ENCODE results near the gene PIAS1. TPM values are rescaled to one million over a fixed set of nuclear protein-coding genes. Genes with fewer than 3 reads are reported as not detected.

Gene PIAS1
- total RNA-seq, 6 donors from 2014 or later = 44.7 to 114 (median 64.3) TPM

DNA sequence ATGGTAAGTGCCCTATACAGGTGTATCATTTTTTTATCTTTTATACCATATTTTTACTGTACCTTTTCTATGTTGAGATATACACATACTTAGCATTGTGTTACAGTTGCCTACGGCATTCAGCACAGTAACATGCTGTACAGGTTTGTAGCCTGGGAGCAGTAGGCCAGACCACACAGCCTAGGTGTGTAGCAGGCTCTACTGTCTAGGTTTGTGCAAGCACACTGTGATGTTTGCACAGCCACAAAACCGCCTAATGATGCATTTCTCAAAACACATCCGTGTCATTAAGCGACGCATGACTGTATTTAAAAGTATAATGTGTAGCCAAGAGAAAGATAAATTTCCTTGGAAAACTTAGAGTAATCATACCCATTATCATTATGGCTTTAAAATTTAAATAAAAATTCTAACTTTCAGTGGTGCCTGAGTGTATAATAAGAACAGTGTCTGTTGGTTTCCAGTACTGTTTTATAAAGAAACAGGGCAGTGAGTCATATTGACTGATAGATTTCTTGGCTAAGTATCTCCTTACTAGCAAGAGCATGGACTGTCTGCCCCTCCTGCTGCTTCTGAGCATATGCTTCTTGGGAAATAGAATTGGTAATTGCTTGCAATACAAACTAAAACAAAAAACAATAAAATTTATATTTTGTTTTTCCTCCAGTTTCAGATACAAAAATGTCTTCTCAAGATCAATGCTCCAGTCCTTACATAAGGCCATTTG lies 132.7 kb downstream of the PIAS1 start:
- no peaks in the 10 kb centered on the region for H3K27me3 ChIP-seq
- WGBS, 2 donors = 87 to 92% methylated on average over 5 of the region's 5 CpGs
- DNase-seq (no peak), ATAC-seq (ENCODE audit: low FRiP score in 2 of 2) (peak in 1 of 2 donors; percentile 87)
- H3K4me3 ChIP-seq = no peak overlapping the region
- TF ChIP-seq, protein P1, sequence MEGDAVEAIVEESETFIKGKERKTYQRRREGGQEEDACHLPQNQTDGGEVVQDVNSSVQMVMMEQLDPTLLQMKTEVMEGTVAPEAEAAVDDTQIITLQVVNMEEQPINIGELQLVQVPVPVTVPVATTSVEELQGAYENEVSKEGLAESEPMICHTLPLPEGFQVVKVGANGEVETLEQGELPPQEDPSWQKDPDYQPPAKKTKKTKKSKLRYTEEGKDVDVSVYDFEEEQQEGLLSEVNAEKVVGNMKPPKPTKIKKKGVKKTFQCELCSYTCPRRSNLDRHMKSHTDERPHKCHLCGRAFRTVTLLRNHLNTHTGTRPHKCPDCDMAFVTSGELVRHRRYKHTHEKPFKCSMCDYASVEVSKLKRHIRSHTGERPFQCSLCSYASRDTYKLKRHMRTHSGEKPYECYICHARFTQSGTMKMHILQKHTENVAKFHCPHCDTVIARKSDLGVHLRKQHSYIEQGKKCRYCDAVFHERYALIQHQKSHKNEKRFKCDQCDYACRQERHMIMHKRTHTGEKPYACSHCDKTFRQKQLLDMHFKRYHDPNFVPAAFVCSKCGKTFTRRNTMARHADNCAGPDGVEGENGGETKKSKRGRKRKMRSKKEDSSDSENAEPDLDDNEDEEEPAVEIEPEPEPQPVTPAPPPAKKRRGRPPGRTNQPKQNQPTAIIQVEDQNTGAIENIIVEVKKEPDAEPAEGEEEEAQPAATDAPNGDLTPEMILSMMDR (IDR thresholded peaks at IDR 0.05) = no peak
- H3K36me3 ChIP-seq = peaks cover 0 to 93% (median 30%) of the 10 kb centered on the region in 4 donors
- H3K4me1 ChIP-seq = peaks cover 0 to 16% (median 3%) of the 10 kb centered on the region in 4 donors
- no peaks in the 10 kb centered on the region for H3K9me3 ChIP-seq
- peak overlapping the region in 2 of 4 donors; percentile 21 to 53 for H3K27ac ChIP-seq

DNA sequence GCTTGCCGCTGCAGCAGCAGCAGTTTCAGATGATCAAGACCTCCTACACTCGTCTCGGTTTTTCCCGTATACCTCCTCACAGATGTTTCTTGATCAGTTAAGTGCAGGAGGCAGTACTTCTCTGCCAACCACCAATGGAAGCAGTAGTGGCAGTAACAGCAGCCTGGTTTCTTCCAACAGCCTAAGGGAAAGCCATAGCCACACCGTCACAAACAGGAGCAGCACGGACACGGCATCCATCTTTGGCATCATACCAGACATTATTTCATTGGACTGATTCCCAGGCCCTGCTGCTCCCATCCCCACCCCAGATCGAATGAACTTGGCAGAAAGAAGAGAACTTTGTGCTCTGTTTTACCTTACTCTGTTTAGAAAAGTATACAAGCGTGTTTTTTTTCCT lies 133.4 kb downstream of the PIAS1 start:
- Histone ChIP-seq H3K36me3 (peaks cover 0 to 93% (median 34%) of the 10 kb centered on the region in 4 donors), H3K27ac (peak overlapping the region in 3 of 4 donors; percentile 21 to 55 (median 53)), H3K9me3 (no peaks in the 10 kb centered on the region), H3K27me3 (no peaks in the 10 kb centered on the region), H3K4me1 (peaks cover 0 to 16% (median 3%) of the 10 kb centered on the region in 4 donors), H3K4me3 (no peak overlapping the region)
- 45 to 54% methylated on average over 9 of the region's 9 CpGs for WGBS, 2 donors
- DNase-seq = no peak
- peak; percentile 53 to 85 for ATAC-seq (ENCODE audit: low FRiP score in 2 of 2)
- no peak for TF ChIP-seq EP300 (IDR thresholded peaks at IDR 0.05)
- TF ChIP-seq POLR2AphosphoS5 (IDR thresholded peaks at IDR 0.05) = peak in 1 of 2 donors; percentile 25
- TF ChIP-seq POLR2A (IDR thresholded peaks at IDR 0.05) = no peak
- TF ChIP-seq, protein P1 (IDR thresholded peaks at IDR 0.05) = no peak

DNA sequence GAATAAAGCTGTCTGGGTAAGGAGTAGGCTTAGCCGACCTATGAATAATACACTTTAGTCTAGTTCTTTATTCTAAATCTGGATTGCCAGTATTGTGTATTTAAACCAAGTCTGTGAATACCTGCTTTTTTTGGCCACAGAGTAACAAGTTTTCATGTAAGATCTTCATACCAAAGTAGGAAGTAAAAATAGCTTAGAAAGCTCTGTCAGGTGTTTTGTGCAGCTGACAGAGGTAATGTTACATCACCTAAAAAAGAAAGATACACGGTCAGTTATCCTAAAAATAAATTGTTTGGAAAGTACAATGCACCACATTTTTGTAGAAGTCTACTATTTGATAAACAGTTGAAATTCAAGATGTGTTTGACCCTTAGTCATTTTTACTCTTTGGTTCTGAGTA lies 134.5 kb downstream of the PIAS1 start:
- Histone ChIP-seq H3K9me3 (no peaks in the 10 kb centered on the region), H3K36me3 (peaks cover 0 to 93% (median 35%) of the 10 kb centered on the region in 4 donors), H3K27ac (no peak overlapping the region), H3K4me1 (peaks cover 0 to 16% (median 3%) of the 10 kb centered on the region in 4 donors), H3K4me3 (no peak overlapping the region), H3K27me3 (no peaks in the 10 kb centered on the region)
- ATAC-seq (ENCODE audit: low FRiP score in 2 of 2) = no peak
- no peak for DNase-seq
- TF ChIP-seq, protein P1 (IDR thresholded peaks at IDR 0.05) = no peak
- TF ChIP-seq EP300 (IDR thresholded peaks at IDR 0.05) (no peak), POLR2AphosphoS5 (IDR thresholded peaks at IDR 0.05) (no peak), POLR2A (IDR thresholded peaks at IDR 0.05) (no peak)
- WGBS, 2 donors = 90 to 93% methylated on average over 2 of the region's 2 CpGs

DNA sequence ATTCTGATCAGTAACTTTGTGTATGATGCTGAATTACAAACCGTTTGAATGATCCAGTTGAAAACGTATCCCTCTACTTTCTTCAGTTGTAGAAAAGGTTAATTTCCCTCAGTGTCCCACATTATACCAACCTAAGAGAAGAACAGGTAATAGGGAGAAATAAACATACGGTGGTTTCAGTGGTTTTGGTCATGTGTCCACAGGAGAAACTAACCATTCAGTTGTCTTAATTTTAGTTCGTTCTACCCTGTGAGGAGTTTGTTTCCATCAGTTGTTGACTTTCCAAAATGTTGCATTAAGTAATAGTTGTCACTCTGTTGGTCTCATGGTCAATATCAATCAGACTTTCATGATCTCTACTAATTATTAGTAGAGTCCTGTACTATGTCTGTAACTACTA lies 135.9 kb downstream of the PIAS1 start:
- Histone ChIP-seq H3K4me1 (peaks cover 0 to 16% (median 3%) of the 10 kb centered on the region in 4 donors), H3K9me3 (no peaks in the 10 kb centered on the region), H3K36me3 (peaks cover 0 to 84% (median 33%) of the 10 kb centered on the region in 4 donors), H3K27ac (no peak overlapping the region), H3K4me3 (no peak overlapping the region), H3K27me3 (no peaks in the 10 kb centered on the region)
- DNase-seq = no peak
- TF ChIP-seq, protein P1 (IDR thresholded peaks at IDR 0.05) = no peak
- TF ChIP-seq EP300 (IDR thresholded peaks at IDR 0.05) (no peak), POLR2A (IDR thresholded peaks at IDR 0.05) (no peak), POLR2AphosphoS5 (IDR thresholded peaks at IDR 0.05) (no peak)
- no peak for ATAC-seq (ENCODE audit: low FRiP score in 2 of 2)
- 85 to 92% methylated on average over 4 of the region's 4 CpGs for WGBS, 2 donors

DNA sequence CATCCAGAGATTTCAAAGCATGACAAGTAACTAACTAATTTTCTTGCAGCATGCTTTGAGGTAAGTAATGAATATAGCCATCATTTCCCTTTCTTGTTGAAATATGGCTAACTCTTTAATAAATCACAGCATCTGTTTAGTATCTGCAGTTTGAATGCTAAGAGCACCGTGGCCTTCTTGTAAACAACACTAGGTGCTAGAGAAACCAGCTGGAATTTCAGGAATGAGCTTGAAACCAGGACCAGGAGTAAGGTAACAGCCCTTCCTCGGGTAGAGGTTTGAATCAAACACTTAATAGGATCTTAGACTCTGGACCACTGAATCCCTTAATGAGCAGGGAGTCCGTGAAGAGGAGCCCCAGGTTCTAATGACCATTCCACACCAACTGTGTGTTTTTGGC lies 137.4 kb downstream of the PIAS1 start:
- ATAC-seq (ENCODE audit: low FRiP score in 2 of 2) (no peak), DNase-seq (no peak)
- TF ChIP-seq, protein P1 (IDR thresholded peaks at IDR 0.05) = no peak
- TF ChIP-seq POLR2AphosphoS5 (IDR thresholded peaks at IDR 0.05) (no peak), POLR2A (IDR thresholded peaks at IDR 0.05) (no peak), EP300 (IDR thresholded peaks at IDR 0.05) (no peak)
- Histone ChIP-seq H3K36me3 (peaks cover 0 to 72% (median 27%) of the 10 kb centered on the region in 4 donors), H3K27ac (no peak overlapping the region), H3K27me3 (no peaks in the 10 kb centered on the region), H3K9me3 (no peaks in the 10 kb centered on the region), H3K4me1 (peaks cover 0 to 16% (median 3%) of the 10 kb centered on the region in 4 donors), H3K4me3 (no peak overlapping the region)
- 62% methylated on average over 3 of the region's 3 CpGs for WGBS, 2 donors
